HCT116 (cell line): Measurements from ENCODE around the gene ZNF26. TPM values are rescaled to one million over a fixed set of nuclear protein-coding genes. Genes with fewer than 3 reads are reported as not detected.

Experiments used
- ATAC-seq: fragments of 200-7000 bp; cut with Tn5 transposase; 2 replicates; pipeline ENCODE4 v1.9.1; 2020; ENCODE audit warnings: mild to moderate bottlenecking, moderate library complexity
- BruUV-seq: library from RNA; stranded (reverse); fragments of 400-500 nt; replicated peaks from 2 replicates; lab custom pipeline; 2021; lab: Mats Ljungman, UMichigan
- CTCF ChIA-PET: fragments of 300-600 bp; sonication (Branson Sonifier 250); formaldehyde crosslinking; loops from one replicate; lab custom pipeline; 2021; ENCODE audit warnings: antibody characterized with exemption; lab: Charles Lee
- POLR2A ChIA-PET: fragments of 300-600, 350-600 bp; sonication (Branson Sonifier 250); formaldehyde crosslinking; loops from one replicate; lab custom pipeline; 2021; ENCODE audit warnings: antibody characterized with exemption; lab: Charles Lee
- RAD21 ChIA-PET, 2 experiments: fragments of 300-600 bp; sonication (Branson Sonifier 250); formaldehyde crosslinking; loops; one replicate each; lab custom pipeline; 2023; ENCODE audit warnings: low total read pairs in 2 of 2; ENCODE audit not compliant: uncharacterized antibody in 2 of 2, unreplicated experiment in 2 of 2, low non-redundant PET in 1 of 2; lab: Charles Lee
- DNase-seq: peaks from one replicate; pipeline ENCODE4 v3.0.0-alpha.2; 2010; ENCODE audit warnings: low read depth, low spot score
- H2AFZ ChIP-seq: fragments of 200-600 bp; shearing (Covaris generic), sonication (generic); 2 replicates; pipeline ENCODE4 v1.6.1; 2017; ENCODE audit warnings: low read depth, mixed run types, mixed read lengths, antibody characterized with exemption, low read length; ENCODE audit not compliant: poor library complexity, severe bottlenecking
- H3K27ac ChIP-seq: 2 replicates; pipeline ENCODE4 v1.5.1; 2012; ENCODE audit warnings: low read depth, low read length
- H3K27me3 ChIP-seq: fragments of 200-600 bp; sonication (generic); 2 replicates; pipeline ENCODE4 v1.6.1; 2016; ENCODE audit warnings: mixed run types, low read length, mixed read lengths; ENCODE audit not compliant: insufficient read depth
- H3K36me3 ChIP-seq, 2 experiments: fragments of 200-500 bp in 1 of 2; fragments of 200-600 bp in 1 of 2; sonication (Bioruptor generic) in 1 of 2; sonication (generic) in 1 of 2; 2 replicates each; pipeline versions ENCODE4 v1.5.1 to v1.6.1; 2014 to 2016; ENCODE audit warnings: low read length in 2 of 2, inconsistent platforms in 1 of 2, mixed read lengths in 1 of 2, mixed run types in 1 of 2; ENCODE audit not compliant: insufficient read depth in 2 of 2, control insufficient read depth in 1 of 2
- H3K4me1 ChIP-seq, 2 experiments: fragments of 200-600 bp in 1 of 2; sonication (generic) in 1 of 2; 2 replicates each; pipeline versions ENCODE4 v1.5.1 to v1.6.1; 2012 to 2017; ENCODE audit warnings: low read length in 2 of 2, inconsistent platforms in 1 of 2, mild to moderate bottlenecking in 1 of 2, mixed read lengths in 1 of 2, mixed run types in 1 of 2, moderate library complexity in 1 of 2; ENCODE audit not compliant: insufficient read depth in 2 of 2, control insufficient read depth in 1 of 2
- H3K4me2 ChIP-seq: fragments of 200-600 bp; sonication (generic); 2 replicates; pipeline ENCODE4 v1.6.1; 2017; ENCODE audit warnings: mixed run types, low read length, mixed read lengths
- H3K4me3 ChIP-seq, 2 experiments: fragments of 200-600 bp in 1 of 2; sonication (generic) in 1 of 2; replicated peaks in 1 of 2; 2 replicates each; pipeline ENCODE4 v1.5.1; 2011 to 2016; ENCODE audit warnings: low read length in 2 of 2, control low read depth in 1 of 2, low read depth in 1 of 2, mild to moderate bottlenecking in 1 of 2, mixed read lengths in 1 of 2, mixed run types in 1 of 2
- H3K79me2 ChIP-seq: fragments of 200-600 bp; sonication (generic); 2 replicates; pipeline ENCODE4 v1.6.1; 2017; ENCODE audit warnings: mild to moderate bottlenecking, mixed run types, low read length, moderate library complexity, mixed read lengths; ENCODE audit not compliant: insufficient read depth
- H3K9ac ChIP-seq: fragments of 200-600 bp; sonication (generic); 2 replicates; pipeline ENCODE4 v1.6.1; 2016; ENCODE audit warnings: low read length, mixed read lengths
- H3K9me2 ChIP-seq: fragments of 200-600 bp; sonication (generic), shearing (Covaris generic); 2 replicates; pipeline ENCODE4 v1.6.1; 2017; ENCODE audit warnings: mixed run types, mild to moderate bottlenecking, moderate library complexity; ENCODE audit not compliant: insufficient read depth
- H3K9me3 ChIP-seq, 2 experiments: fragments of 200-500 bp in 1 of 2; fragments of 200-600 bp in 1 of 2; sonication (Bioruptor generic) in 1 of 2; sonication (generic) in 1 of 2; 2 replicates each; pipeline ENCODE4 v1.6.1; 2014 to 2017; ENCODE audit warnings: low read length in 2 of 2, mixed read lengths in 2 of 2, inconsistent platforms in 1 of 2, low read depth in 1 of 2, mild to moderate bottlenecking in 1 of 2, mixed run types in 1 of 2, moderate library complexity in 1 of 2; ENCODE audit not compliant: control insufficient read depth in 1 of 2, insufficient read depth in 1 of 2
- H4K20me1 ChIP-seq: fragments of 200-600 bp; sonication (generic), shearing (Covaris generic); 2 replicates; pipeline ENCODE4 v1.6.1; 2017; ENCODE audit warnings: mixed run types, mild to moderate bottlenecking, moderate library complexity; ENCODE audit not compliant: insufficient read depth
- ATF3 ChIP-seq: IDR thresholded peaks from 2 replicates; pipeline ENCODE4 v1.6.1; 2012
- CEBPB ChIP-seq: IDR thresholded peaks from 2 replicates; pipeline ENCODE4 v1.6.1; 2012; ENCODE audit warnings: low read depth
- CTCF ChIP-seq, 3 experiments: fragments of 200-600 bp in 1 of 3; sonication (generic) in 1 of 3; IDR thresholded peaks in 2 of 3; conservative IDR thresholded peaks in 1 of 3; 2 replicates each; pipeline ENCODE4 v1.5.1; 2012 to 2017; ENCODE audit warnings: low read depth in 2 of 3, low read length in 2 of 3, antibody characterized with exemption in 1 of 3, borderline replicate concordance in 1 of 3, control low read depth in 1 of 3, mild to moderate bottlenecking in 1 of 3, mixed read lengths in 1 of 3, mixed run types in 1 of 3, moderate library complexity in 1 of 3; ENCODE audit not compliant: insufficient read depth in 1 of 3
- EGR1 ChIP-seq: IDR thresholded peaks from 2 replicates; pipeline ENCODE4 v1.6.1; 2012; ENCODE audit warnings: low read depth
- EZH2 ChIP-seq: fragments of 200-600 bp; sonication (generic); IDR thresholded peaks from 2 replicates; pipeline ENCODE4 v1.6.1; 2017; ENCODE audit warnings: antibody characterized with exemption, mixed run types
- EZH2phosphoT487 ChIP-seq: fragments of 200-600 bp; IDR thresholded peaks from 2 replicates; pipeline ENCODE4 v1.6.1; 2018; ENCODE audit warnings: antibody characterized with exemption, borderline replicate concordance
- FOSL1 ChIP-seq: IDR thresholded peaks from 2 replicates; pipeline ENCODE4 v1.6.1; 2012; ENCODE audit warnings: low read depth
- JUND ChIP-seq: IDR thresholded peaks from 2 replicates; pipeline ENCODE4 v1.6.1; 2012
- MAX ChIP-seq: IDR thresholded peaks from 2 replicates; pipeline ENCODE4 v1.6.1; 2012
- POLR2A ChIP-seq: IDR thresholded peaks from 2 replicates; pipeline ENCODE4 v1.7.0; 2011; ENCODE audit warnings: borderline replicate concordance; ENCODE audit not compliant: insufficient read depth, insufficient read length; ENCODE audit errors: extremely low read depth
- POLR2AphosphoS5 ChIP-seq: IDR thresholded peaks from 2 replicates; pipeline ENCODE4 v1.6.1; 2011; ENCODE audit warnings: mild to moderate bottlenecking, low read depth, low read length, moderate library complexity
- RAD21 ChIP-seq: IDR thresholded peaks from 2 replicates; pipeline ENCODE4 v1.6.1; 2012; ENCODE audit warnings: low read depth, mild to moderate bottlenecking
- REST ChIP-seq: IDR thresholded peaks from 2 replicates; pipeline ENCODE4 v1.6.1; 2012; ENCODE audit warnings: low read depth
- SP1 ChIP-seq: IDR thresholded peaks from 2 replicates; pipeline ENCODE4 v1.6.1; 2012; ENCODE audit warnings: low read depth
- SRF ChIP-seq: IDR thresholded peaks from 2 replicates; pipeline ENCODE4 v1.6.1; 2012; ENCODE audit warnings: low read depth
- TCF7L2 ChIP-seq: IDR thresholded peaks from 2 replicates; pipeline ENCODE4 v1.7.0; 2011; ENCODE audit warnings: borderline replicate concordance, inconsistent platforms; ENCODE audit not compliant: insufficient read depth, insufficient read length; ENCODE audit errors: extremely low read depth
- YY1 ChIP-seq: IDR thresholded peaks from 2 replicates; pipeline ENCODE4 v1.6.1; 2011; ENCODE audit warnings: low read length, low read depth, moderate library complexity, mild to moderate bottlenecking; ENCODE audit not compliant: insufficient replicate concordance; ENCODE audit errors: extremely low read depth
- ZBTB33 ChIP-seq: IDR thresholded peaks from 2 replicates; pipeline ENCODE4 v1.6.1; 2011; ENCODE audit warnings: mild to moderate bottlenecking, low read length, moderate library complexity; ENCODE audit not compliant: insufficient replicate concordance; ENCODE audit errors: extremely low read depth
- ZFX ChIP-seq: fragments of 450-650 bp; IDR thresholded peaks from 2 replicates; pipeline ENCODE4 v1.6.1; 2017
- intact Hi-C: fragments of 100-400 bp; cut with micrococcal nuclease; formaldehyde crosslinking; loops from 2 replicates; pipeline ENCODE4 v1.10.0; 2022
- total RNA-seq: library from RNA; stranded (reverse); gene quantifications from one replicate; pipeline ENCODE4 v1.2.1, GENCODE V29; 2021; ENCODE audit not compliant: unreplicated experiment

Gene ZNF26
- total RNA-seq, 1 experiment from 2014 or later: 4.4 TPM

GRCh38 chr12:132946246-132946820 is 39.8 kb upstream of the ZNF26 start:
- Histone ChIP-seq H3K9ac (no peak overlapping the region), H3K9me3 (peaks cover 12 to 24% of the 10 kb centered on the region in 2 experiments; a peak in 2 of 4 replicates), H3K27me3 (no peaks in the 10 kb centered on the region), H3K4me3 (no peak overlapping the region), H3K4me1 (no peaks in the 10 kb centered on the region), H3K27ac (no peak overlapping the region), H3K4me2 (no peak overlapping the region), H4K20me1 (no peaks in the 10 kb centered on the region), H3K36me3 (no peaks in the 10 kb centered on the region), H2AFZ (no peak overlapping the region), H3K79me2 (no peaks in the 10 kb centered on the region), H3K9me2 (no peaks in the 10 kb centered on the region)
- ATAC-seq (no peak), DNase-seq (no peak)
- CTCF ChIA-PET: no interaction called here
- POLR2A ChIA-PET: no interaction called here
- RAD21 ChIA-PET: no interaction called here
- no peak for TF ChIP-seq ZFX
- no peak for TF ChIP-seq ZBTB33
- TF ChIP-seq MAX: no peak
- TF ChIP-seq SRF: no peak
- no peak for TF ChIP-seq RAD21
- TF ChIP-seq ATF3: no peak
- TF ChIP-seq EZH2: no peak
- no peak for TF ChIP-seq REST
- TF ChIP-seq FOSL1: no peak
- no peak for TF ChIP-seq EZH2phosphoT487
- TF ChIP-seq YY1: no peak
- no peak for TF ChIP-seq POLR2AphosphoS5
- TF ChIP-seq EGR1: no peak
- no peak for TF ChIP-seq JUND
- no peak for TF ChIP-seq TCF7L2
- no peak for TF ChIP-seq CTCF (IDR thresholded peaks at IDR 0.05 in 2 of 3, conservative IDR thresholded peaks at IDR 0.05 in 1 of 3; ENCODE audit: borderline replicate concordance in 1 of 3, insufficient read depth in 1 of 3, low read depth in 2 of 3, low read length in 2 of 3)
- TF ChIP-seq SP1: no peak
- TF ChIP-seq POLR2A: no peak
- no peak for TF ChIP-seq CEBPB
- intact Hi-C loops: no loop called here
- no TSS peak for BruUV-seq
